GM23338 (cell line): Measurements from ENCODE around the gene AKIRIN1.

ENCODE experiments used
- CTCF ChIP-seq, 2 experiments: fragments of 200-600 bp in 1 of 2; sonication (generic) in 1 of 2; conservative IDR thresholded peaks; 2 replicates each; pipeline versions ENCODE4 v1.5.1 to v1.6.1; 2016 to 2017; ENCODE audit warnings: antibody characterized with exemption in 2 of 2, low read depth in 2 of 2, mild to moderate bottlenecking in 2 of 2, moderate library complexity in 1 of 2
- EZH2 ChIP-seq: fragments of 200-600 bp; sonication (generic); IDR thresholded peaks from one replicate; pipeline ENCODE4 v1.8.0; 2017; ENCODE audit warnings: antibody characterized with exemption, mild to moderate bottlenecking, low read depth; ENCODE audit not compliant: unreplicated experiment
- EZH2phosphoT487 ChIP-seq: fragments of 200-600 bp; sonication (generic); IDR thresholded peaks from one replicate; pipeline ENCODE4 v1.8.1; 2018; ENCODE audit warnings: antibody characterized with exemption; ENCODE audit not compliant: unreplicated experiment
- JUNB ChIP-seq: IDR thresholded peaks from one replicate; pipeline ENCODE4 v1.6.1; 2016; ENCODE audit warnings: antibody characterized with exemption; ENCODE audit not compliant: unreplicated experiment
- POLR2AphosphoS5 ChIP-seq: IDR thresholded peaks from 2 replicates; pipeline ENCODE4 v1.6.1; 2016; ENCODE audit warnings: antibody characterized with exemption, low read depth
- REST ChIP-seq: IDR thresholded peaks from one replicate; pipeline ENCODE4 v1.6.1; 2018; ENCODE audit warnings: antibody characterized with exemption; ENCODE audit not compliant: unreplicated experiment
- ZNF331 ChIP-seq: fragments of 250-450 bp; sonication (Bioruptor Pico); IDR thresholded peaks from 2 replicates; pipeline ENCODE4 v1.5.0; 2020; ENCODE audit warnings: low read depth, mild to moderate bottlenecking, moderate library complexity

- TF ChIP-seq CTCF (conservative IDR thresholded peaks at IDR 0.05; ENCODE audit: low read depth in 2 of 2) (no peak), POLR2AphosphoS5 (no peak), REST (no peak), JUNB (no peak), EZH2phosphoT487 (no peak), EZH2 (no peak), ZNF331 (CRISPR knock-in tag) (no peak)
Observed at GRCh38 chr1:39051956-39052355, 60.9 kb downstream of the AKIRIN1 start.
